ENCODE data around the gene KLHL41. TPM values are rescaled to one million over a fixed set of nuclear protein-coding genes. Genes with fewer than 3 reads are reported as not detected.
"Not testable (repeated sequence)": the region's sequence is repeated elsewhere in the genome, so short reads cannot be mapped to it uniquely, and the experiment has no call there.

Gene KLHL41
- total RNA-seq, 1 donor: 0.10 TPM

- Histone ChIP-seq H3K9me3 (ENCODE audit: low read depth, low read length) (no peaks in the 10 kb centered on the region), H3K27me3 (ENCODE audit: insufficient read depth, low read length) (no peaks in the 10 kb centered on the region), H3K4me3 (ENCODE audit: low read length) (no peak overlapping the region), H3K4me1 (ENCODE audit: insufficient read depth, low read length) (no peaks in the 10 kb centered on the region)
These were observed 23.0 kb upstream of the KLHL41 start for GRCh38 chr2:169486487-169486886.

- H3K9me3 ChIP-seq (ENCODE audit: low read depth, low read length): no peaks in the 10 kb centered on the region
- no peaks in the 10 kb centered on the region for H3K4me1 ChIP-seq (ENCODE audit: insufficient read depth, low read length)
- H3K4me3 ChIP-seq (ENCODE audit: low read length): no peak overlapping the region
- no peaks in the 10 kb centered on the region for H3K27me3 ChIP-seq (ENCODE audit: insufficient read depth, low read length)
These were observed 18.7 kb upstream of the KLHL41 start for GRCh38 chr2:169490834-169491233.

GRCh38 chr2:169491378-169491777, 18.1 kb upstream of the KLHL41 start:
- no peaks in the 10 kb centered on the region for H3K27me3 ChIP-seq (ENCODE audit: insufficient read depth, low read length)
- H3K4me1 ChIP-seq (ENCODE audit: insufficient read depth, low read length): no peaks in the 10 kb centered on the region
- no peak overlapping the region for H3K4me3 ChIP-seq (ENCODE audit: low read length)
- no peaks in the 10 kb centered on the region for H3K9me3 ChIP-seq (ENCODE audit: low read depth, low read length)

DNA sequence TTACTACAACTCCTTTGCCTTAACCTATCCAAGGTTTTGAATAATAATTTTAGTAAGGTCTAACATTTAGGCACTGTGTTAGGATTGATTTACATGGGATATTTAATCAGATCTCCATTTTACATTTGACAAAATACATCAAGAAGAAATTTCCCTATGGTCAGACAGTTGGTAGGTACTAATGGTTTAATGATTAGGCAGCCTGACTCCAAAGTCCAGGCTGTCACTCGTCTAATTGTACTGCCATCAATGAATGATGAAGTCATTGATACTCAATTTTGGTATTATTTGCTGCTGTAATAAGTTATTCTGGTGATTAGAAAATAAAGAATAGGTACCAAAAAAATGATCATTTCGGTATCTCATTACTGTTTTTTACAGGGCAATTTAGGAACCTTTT, 16.1 kb upstream of the KLHL41 start:
- no peak overlapping the region for H3K4me3 ChIP-seq (ENCODE audit: low read length)
- no peaks in the 10 kb centered on the region for H3K4me1 ChIP-seq (ENCODE audit: insufficient read depth, low read length)
- no peaks in the 10 kb centered on the region for H3K9me3 ChIP-seq (ENCODE audit: low read depth, low read length)
- H3K27me3 ChIP-seq (ENCODE audit: insufficient read depth, low read length): no peaks in the 10 kb centered on the region

GRCh38 chr2:169495310-169495928, 14.1 kb upstream of the KLHL41 start:
- H3K4me1 ChIP-seq (ENCODE audit: insufficient read depth, low read length): no peaks in the 10 kb centered on the region
- H3K27me3 ChIP-seq (ENCODE audit: insufficient read depth, low read length): no peaks in the 10 kb centered on the region
- no peaks in the 10 kb centered on the region for H3K9me3 ChIP-seq (ENCODE audit: low read depth, low read length)
- H3K4me3 ChIP-seq (ENCODE audit: low read length): no peak overlapping the region

DNA sequence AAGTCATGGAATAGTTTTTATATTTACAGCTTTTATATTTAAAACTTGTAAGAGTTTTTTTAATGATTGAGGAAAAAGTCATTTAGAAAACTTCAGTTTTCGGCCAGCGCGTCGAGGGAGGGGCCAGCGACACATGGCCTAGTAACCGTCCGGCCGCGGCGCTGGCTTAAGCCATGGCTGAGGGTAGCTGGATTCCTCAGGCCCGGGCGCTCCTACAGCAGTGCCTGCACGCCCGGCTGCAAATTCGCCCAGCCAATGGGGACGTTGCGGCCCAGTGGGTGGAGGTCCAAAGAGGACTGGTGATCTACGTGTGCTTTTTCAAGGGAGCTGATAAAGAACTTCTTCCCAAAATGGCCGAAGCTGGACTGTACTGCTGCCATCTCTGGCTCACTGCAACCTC, 4.9 kb upstream of the KLHL41 start:
- H3K4me1 ChIP-seq (ENCODE audit: insufficient read depth, low read length): no peaks in the 10 kb centered on the region
- H3K27me3 ChIP-seq (ENCODE audit: insufficient read depth, low read length): no peaks in the 10 kb centered on the region
- no peaks in the 10 kb centered on the region for H3K9me3 ChIP-seq (ENCODE audit: low read depth, low read length)
- H3K4me3 ChIP-seq (ENCODE audit: low read length): no peak overlapping the region

DNA sequence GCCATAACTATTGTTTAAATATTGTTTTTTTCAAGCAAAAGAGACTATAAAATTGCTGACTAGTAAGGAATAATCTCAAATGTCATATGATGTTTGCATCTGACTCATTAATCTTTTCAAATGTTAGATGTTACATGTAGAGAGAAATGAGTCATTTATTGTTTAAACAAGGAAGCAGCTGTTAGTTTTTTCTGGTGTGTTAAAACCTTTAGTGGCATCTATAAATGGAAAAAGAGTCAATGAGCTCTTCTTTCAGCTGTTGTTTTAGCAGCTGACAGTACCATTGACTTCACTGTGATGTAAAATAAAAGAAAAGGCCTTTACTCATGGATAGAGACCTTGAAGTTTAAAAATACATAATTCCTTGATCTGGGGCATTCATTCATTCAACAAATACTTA, 1.8 kb upstream of the KLHL41 start:
- H3K4me3 ChIP-seq (ENCODE audit: low read length): no peak overlapping the region
- no peaks in the 10 kb centered on the region for H3K27me3 ChIP-seq (ENCODE audit: insufficient read depth, low read length)
- no peaks in the 10 kb centered on the region for H3K9me3 ChIP-seq (ENCODE audit: low read depth, low read length)
- no peaks in the 10 kb centered on the region for H3K4me1 ChIP-seq (ENCODE audit: insufficient read depth, low read length)

DNA sequence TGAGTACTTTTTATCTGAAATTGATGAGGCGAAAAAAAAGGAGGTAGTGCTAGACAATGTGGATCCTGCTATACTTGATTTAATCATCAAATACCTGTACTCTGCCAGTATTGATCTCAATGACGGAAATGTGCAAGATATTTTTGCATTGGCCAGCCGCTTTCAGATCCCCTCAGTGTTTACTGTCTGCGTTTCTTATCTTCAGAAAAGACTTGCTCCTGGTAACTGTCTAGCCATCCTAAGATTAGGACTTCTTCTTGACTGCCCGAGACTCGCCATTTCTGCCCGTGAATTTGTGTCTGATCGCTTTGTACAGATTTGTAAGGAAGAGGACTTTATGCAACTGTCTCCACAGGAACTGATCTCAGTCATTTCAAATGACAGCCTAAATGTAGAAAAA, 453 bp downstream of the KLHL41 start:
- Histone ChIP-seq H3K27me3 (ENCODE audit: insufficient read depth, low read length) (no peaks in the 10 kb centered on the region), H3K9me3 (ENCODE audit: low read depth, low read length) (no peaks in the 10 kb centered on the region), H3K4me1 (ENCODE audit: insufficient read depth, low read length) (no peaks in the 10 kb centered on the region), H3K4me3 (ENCODE audit: low read length) (no peak overlapping the region)

GRCh38 chr2:169510496-169510895, 994 bp downstream of the KLHL41 start:
- no peaks in the 10 kb centered on the region for H3K27me3 ChIP-seq (ENCODE audit: insufficient read depth, low read length)
- H3K9me3 ChIP-seq (ENCODE audit: low read depth, low read length): no peaks in the 10 kb centered on the region
- no peak overlapping the region for H3K4me3 ChIP-seq (ENCODE audit: low read length)
- no peaks in the 10 kb centered on the region for H3K4me1 ChIP-seq (ENCODE audit: insufficient read depth, low read length)

GRCh38 chr2:169511818-169512217, 2.3 kb downstream of the KLHL41 start:
- no peaks in the 10 kb centered on the region for H3K4me1 ChIP-seq (ENCODE audit: insufficient read depth, low read length)
- H3K27me3 ChIP-seq (ENCODE audit: insufficient read depth, low read length): no peaks in the 10 kb centered on the region
- no peaks in the 10 kb centered on the region for H3K9me3 ChIP-seq (ENCODE audit: low read depth, low read length)
- H3K4me3 ChIP-seq (ENCODE audit: low read length): no peak overlapping the region

GRCh38 chr2:169512525-169512924, 3.0 kb downstream of the KLHL41 start:
- Histone ChIP-seq H3K4me1 (ENCODE audit: insufficient read depth, low read length) (no peaks in the 10 kb centered on the region), H3K27me3 (ENCODE audit: insufficient read depth, low read length) (no peaks in the 10 kb centered on the region), H3K4me3 (ENCODE audit: low read length) (no peak overlapping the region), H3K9me3 (ENCODE audit: low read depth, low read length) (no peaks in the 10 kb centered on the region)

DNA sequence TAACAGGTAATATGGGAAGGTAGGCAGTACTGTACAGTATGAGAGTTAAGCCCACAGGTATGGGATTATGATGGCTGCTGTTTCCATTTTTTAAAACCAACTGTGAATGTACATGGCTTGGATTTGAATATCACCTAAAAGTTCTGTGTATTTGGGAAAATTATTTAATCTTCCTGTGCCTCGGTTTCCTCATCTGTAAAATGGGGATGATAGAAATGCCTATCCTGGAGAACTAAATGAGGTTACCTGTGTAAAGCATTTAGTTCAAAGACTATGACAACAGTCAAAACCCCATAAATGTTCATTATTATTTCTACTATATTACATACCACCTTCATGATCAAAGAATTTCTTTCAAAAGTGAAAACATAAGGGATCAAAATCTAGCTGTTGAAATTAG, 3.6 kb downstream of the KLHL41 start:
- no peaks in the 10 kb centered on the region for H3K9me3 ChIP-seq (ENCODE audit: low read depth, low read length)

GRCh38 chr2:169513926-169514325, 4.4 kb downstream of the KLHL41 start:
- Histone ChIP-seq H3K9me3 (ENCODE audit: low read depth, low read length) (no peaks in the 10 kb centered on the region), H3K27me3 (ENCODE audit: insufficient read depth, low read length) (no peaks in the 10 kb centered on the region), H3K4me1 (ENCODE audit: insufficient read depth, low read length) (no peaks in the 10 kb centered on the region), H3K4me3 (ENCODE audit: low read length) (no peak overlapping the region)

More for the DNA sequence above, 3.6 kb downstream of the KLHL41 start:
- Histone ChIP-seq H3K27me3 (ENCODE audit: insufficient read depth, low read length) (no peaks in the 10 kb centered on the region), H3K4me1 (ENCODE audit: insufficient read depth, low read length) (no peaks in the 10 kb centered on the region), H3K4me3 (ENCODE audit: low read length) (no peak overlapping the region)

GRCh38 chr2:169514758-169515157, 5.3 kb downstream of the KLHL41 start:
- not testable (repeated sequence) for H3K27me3 ChIP-seq (ENCODE audit: insufficient read depth, low read length); H3K4me3 ChIP-seq (ENCODE audit: low read length); H3K4me1 ChIP-seq (ENCODE audit: insufficient read depth, low read length); H3K9me3 ChIP-seq (ENCODE audit: low read depth, low read length)

- not testable (repeated sequence) for H3K4me1 ChIP-seq (ENCODE audit: insufficient read depth, low read length); H3K9me3 ChIP-seq (ENCODE audit: low read depth, low read length); H3K4me3 ChIP-seq (ENCODE audit: low read length); H3K27me3 ChIP-seq (ENCODE audit: insufficient read depth, low read length)
These were observed 7.0 kb downstream of the KLHL41 start for GRCh38 chr2:169516488-169516995.

- H3K4me3 ChIP-seq (ENCODE audit: low read length): no peak overlapping the region
- H3K9me3 ChIP-seq (ENCODE audit: low read depth, low read length): no peaks in the 10 kb centered on the region
- H3K27me3 ChIP-seq (ENCODE audit: insufficient read depth, low read length): no peaks in the 10 kb centered on the region
- no peaks in the 10 kb centered on the region for H3K4me1 ChIP-seq (ENCODE audit: insufficient read depth, low read length)
These were observed 11.4 kb downstream of the KLHL41 start for GRCh38 chr2:169520896-169521295.

Data from mononuclear cell (primary cell).